HG03521 (cell line): ENCODE measurements around the gene RBBP5.

ENCODE experiments used
- ATAC-seq: cut with Tn5 transposase; IDR thresholded peaks from one replicate; pipeline ENCODE4 v1.9.1; 2021; ENCODE audit warnings: mild to moderate bottlenecking, moderate library complexity; ENCODE audit not compliant: unreplicated experiment

Gene RBBP5

DNA sequence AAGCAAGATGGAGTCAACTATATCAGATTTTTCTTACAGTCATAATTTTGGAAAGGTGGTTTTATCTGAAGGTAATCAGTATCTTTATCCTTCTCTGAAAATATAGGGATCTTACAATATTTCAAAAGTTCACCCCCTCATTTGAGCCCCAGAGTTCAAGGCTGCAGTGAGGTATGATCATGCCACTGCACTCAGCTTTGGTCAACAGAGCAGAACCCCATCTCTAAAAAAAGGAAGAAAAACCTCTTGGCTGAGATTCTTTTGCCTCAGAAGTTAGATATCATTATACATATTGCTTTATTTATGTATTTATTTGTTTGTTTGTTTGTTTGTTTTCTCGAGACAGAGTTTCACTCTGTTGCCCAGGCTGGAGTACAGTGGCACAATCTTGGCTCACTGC is 11.5 kb upstream of the RBBP5 start:
- ATAC-seq = no peak

DNA sequence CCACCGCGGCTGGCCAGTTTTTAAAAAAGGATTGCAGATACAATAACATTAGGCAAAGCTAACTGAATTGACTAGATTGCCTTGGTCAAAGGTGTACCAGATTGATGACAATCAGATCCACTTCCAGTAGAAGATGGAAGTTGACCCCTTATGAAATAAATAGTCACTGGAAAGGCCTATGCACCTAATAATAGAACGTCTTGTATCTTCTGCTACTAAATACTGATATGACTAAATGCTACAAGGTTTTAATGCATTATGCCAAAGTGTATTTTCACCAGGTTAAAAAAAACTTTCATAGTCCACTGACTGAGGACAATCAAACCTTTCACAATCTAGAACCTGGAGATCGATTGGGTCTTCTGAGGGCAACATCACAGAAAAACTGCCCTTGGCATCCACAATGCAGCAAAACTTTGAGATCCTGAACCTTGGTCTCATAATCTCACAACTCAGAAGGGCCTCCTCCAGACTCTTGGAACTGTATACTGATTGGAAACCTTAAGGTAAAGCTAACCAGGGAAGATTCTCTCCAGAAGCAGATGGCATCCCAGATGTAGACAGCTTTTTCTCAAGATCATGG is 7.8 kb upstream of the RBBP5 start:
- ATAC-seq = no peak

DNA sequence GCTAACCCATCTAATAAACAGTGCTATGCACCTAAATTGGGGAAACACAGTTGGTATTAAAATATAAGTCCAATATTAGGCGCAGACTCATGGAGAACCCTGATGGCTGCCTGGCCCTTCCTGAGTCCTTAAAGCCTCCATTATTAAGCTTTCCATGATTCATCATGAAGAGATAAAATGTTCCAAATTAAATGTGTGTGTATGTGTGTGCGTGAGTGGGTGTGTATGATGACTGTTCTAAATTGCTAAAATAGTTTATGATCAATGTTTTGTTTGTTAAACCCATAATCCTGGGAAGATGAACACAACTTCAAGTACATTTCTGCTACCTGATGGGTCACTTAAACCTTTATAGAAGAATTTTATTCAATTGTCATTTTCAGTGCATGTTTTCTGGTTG is 6.3 kb upstream of the RBBP5 start:
- ATAC-seq = no peak

DNA sequence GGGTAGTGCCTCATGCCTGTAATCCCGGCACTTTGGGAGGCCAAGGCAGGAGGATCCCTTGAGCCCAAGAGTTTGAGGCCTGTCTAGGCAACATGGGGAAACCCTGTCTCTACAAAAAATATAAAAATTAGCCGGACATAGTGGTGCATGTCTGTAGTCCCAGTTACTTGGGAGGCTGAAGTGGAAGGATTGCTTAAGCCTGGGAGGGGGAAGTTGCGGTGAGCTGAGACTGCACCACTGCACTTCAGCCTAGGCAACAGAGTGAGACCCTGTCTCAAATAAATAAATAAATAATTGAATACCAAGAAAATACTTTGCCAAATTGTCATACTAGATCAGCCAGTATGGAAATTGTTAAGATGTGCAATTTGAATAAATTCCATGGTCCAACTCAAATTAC is 5.9 kb upstream of the RBBP5 start:
- ATAC-seq = no peak

DNA sequence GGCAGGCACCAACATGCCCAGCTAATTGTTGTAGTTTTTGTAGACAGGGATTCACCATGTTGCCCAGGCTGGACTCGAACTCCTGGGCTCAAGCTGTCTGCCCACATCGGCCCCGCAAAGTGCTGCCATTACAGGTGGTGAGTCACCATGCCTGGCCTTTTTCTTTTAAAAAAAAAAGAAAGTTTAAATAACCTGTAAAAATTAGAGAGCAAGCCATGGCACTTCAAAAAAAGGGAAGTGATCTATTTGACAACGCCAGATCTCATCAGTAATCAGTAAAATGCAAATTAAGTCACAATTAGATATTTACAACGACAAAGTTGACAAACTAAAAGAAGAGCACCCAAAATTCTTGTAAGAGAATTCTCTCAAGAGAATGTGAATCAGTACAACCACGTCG is 2.9 kb upstream of the RBBP5 start:
- ATAC-seq = no peak

DNA sequence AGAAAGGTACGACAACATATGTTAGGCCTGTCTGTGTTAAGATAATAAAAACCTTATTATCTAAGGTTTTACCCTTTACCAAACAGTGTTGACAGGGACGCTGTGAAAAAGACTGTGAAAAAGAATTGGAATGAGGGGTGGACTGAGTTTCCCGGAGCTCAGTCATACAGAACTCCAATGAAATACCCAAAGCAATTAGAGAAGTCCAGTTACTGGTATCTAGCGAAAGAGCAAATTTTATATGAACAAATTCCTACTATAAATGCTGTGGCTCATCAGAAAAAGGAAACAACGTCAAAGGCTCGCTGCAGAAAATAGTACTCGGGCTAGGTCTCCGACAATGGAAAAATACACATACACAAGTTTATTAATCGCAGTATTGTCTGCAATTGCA is 708 bp upstream of the RBBP5 start:
- no peak for ATAC-seq

DNA sequence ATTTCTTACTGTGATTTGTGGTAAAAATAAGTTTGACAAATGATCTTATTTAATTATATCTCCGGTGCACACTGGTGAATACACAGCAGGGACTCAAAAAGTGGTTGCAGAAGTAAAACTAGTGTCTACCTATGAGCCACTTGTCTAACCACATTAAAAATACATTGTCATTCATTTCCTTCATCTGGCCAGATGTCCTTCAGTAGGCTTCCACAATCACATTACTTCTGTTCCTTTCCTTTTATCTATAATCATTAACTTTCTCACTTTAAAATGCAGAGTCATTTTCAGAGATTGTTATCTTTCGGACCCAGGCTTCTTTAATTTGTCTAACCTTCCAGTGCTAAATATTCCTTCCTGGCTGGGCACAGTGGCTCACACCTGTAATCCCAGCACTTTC is 3.0 kb downstream of the RBBP5 start:
- no peak for ATAC-seq

DNA sequence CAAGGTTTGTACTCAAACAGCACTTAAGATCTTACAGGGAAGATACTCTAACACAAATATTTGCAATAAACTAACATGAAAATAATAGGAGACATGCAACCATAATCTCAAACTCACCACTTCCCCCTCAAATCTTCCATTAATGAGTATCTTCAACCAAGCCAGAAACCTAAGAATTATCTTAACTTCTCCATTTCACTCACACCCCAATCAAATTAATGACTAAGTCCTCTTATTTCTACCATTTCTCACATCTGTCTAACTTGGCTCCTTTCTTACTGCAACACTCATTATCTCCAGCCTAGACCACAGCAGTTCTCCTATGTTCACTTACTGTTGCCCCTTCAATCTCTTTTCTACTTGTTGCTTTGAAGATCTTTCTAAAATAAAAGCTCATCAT is 10.4 kb downstream of the RBBP5 start:
- no peak for ATAC-seq

DNA sequence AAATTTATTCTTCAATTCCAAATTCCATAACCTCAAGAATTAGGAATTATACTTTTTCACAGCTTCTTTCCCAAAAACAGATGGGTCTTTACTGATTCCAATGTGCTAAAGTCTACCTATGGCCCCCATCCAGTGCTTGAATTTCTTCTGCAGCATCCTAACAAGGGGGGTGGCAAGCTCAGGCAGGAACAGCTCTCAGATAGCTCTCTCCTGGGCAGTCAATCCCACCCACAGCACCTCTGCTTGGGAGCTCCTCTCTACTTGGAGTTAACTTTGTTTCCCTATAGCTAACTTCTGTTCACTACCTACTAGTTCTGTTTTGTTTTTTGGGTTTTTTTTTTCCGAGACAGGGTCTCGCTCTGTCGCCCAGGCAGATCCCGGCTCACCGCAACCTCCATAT is 12.1 kb downstream of the RBBP5 start:
- no peak for ATAC-seq

DNA sequence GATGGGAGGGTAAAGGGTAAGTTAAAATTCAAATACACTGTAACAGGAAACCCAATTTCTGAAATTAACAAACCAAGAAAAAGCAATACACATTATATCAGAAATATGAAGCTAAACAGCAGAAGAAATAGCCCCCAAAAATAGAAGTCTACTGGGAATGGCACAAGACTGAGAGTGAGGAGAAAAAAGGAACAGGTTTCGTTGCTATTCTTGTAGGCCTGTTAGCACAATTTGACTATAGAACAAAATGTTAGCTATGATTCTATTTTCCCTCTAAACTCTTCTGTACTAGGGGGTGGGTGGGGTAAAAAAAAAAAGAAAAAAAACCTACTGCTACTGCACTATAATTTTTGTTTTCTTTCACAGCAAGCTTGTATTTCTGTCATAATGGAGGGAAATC is 12.5 kb downstream of the RBBP5 start:
- ATAC-seq = no peak

DNA sequence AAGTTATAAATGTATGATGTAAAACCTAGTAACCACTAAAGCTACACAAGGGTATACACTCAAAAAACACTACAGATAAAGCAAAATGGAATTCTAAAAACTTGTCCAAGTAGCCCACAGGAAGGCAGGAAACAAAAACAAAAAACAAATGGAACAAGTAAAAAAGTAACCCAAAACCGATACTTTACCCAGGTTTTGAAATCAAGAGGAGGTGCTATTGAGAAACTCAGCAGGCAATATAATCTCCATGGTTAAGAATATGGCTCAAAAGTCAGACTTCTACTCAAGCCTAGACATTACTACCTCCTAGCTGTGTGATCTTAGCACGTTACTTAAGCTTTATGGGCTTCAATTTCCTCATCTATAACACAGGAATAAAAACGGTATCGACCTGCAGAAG is 13.3 kb downstream of the RBBP5 start:
- ATAC-seq = no peak

DNA sequence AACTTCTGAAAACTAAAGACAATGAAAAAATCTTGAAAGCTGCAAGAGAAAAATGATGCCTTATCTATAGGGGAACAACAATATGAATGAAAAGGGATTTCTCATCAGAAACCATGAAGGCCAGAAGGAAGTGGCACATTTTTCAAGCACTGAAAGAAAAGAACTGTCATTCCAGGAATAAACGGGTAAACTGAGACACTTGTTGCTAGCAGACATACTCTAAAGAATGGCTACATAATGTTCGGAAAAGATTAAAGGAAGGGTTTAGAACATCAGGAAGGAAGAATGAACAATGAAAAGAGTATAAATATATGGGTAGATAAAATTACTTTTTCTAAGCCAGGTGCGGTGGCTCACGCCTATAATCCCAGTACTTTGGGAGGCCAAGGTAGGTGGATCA is 14.5 kb downstream of the RBBP5 start:
- no peak for ATAC-seq

DNA sequence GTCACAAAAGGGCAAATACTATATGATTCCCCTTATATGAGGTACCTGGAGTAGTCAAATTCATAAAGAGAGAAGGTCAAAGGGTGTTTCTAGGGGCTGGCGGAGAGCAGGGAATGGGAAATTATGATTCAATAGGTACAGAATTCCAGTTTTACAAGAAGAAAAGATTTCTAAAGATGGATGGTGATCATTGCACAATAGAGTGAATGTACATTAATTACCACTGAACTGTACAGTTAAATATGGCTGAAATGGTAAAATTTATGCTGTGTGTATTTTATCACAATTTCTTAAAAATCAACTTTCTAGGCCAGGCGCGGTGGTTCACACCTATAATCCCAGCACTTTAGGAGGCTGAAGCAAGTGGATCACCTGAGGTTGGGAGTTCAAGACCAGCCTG is 19.4 kb downstream of the RBBP5 start:
- ATAC-seq = no peak

DNA sequence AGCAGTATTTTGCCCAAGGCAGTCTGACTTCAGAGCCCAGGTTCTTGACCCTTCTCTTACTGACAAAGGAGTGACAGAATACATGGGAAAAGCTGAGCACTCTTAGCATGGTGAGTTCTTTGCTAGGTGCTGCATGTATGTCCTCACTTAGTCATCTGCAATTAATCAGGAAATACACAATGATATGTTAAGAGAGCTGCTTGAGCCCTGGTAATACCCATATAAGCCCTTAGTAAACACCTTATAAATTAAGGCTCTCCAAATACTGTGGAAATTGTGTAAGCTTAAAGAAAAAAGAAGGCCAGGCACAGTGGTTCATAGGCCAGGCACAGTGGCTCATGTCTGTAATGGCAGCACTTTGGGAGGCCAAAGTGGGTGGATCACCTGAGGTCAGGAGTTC is 23.5 kb downstream of the RBBP5 start:
- ATAC-seq = no peak

DNA sequence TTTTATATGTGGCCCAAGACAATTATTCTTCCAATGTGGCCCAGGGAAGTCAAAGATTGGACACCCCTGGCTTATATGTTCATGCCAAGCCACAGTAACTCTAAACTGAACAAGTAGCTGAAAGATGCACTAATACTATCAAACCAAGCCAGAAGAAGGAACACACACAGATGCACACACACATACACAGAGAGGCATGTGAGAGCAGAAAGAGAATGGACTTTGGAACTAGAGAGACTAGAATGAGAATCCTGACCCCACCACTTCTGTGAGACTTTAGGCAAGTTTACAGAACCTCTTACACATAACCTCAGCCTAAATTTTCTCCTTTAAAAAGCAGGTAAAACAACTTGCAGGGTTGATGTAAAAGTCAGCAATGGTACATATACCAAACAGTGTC is 26.4 kb downstream of the RBBP5 start:
- no peak for ATAC-seq

DNA sequence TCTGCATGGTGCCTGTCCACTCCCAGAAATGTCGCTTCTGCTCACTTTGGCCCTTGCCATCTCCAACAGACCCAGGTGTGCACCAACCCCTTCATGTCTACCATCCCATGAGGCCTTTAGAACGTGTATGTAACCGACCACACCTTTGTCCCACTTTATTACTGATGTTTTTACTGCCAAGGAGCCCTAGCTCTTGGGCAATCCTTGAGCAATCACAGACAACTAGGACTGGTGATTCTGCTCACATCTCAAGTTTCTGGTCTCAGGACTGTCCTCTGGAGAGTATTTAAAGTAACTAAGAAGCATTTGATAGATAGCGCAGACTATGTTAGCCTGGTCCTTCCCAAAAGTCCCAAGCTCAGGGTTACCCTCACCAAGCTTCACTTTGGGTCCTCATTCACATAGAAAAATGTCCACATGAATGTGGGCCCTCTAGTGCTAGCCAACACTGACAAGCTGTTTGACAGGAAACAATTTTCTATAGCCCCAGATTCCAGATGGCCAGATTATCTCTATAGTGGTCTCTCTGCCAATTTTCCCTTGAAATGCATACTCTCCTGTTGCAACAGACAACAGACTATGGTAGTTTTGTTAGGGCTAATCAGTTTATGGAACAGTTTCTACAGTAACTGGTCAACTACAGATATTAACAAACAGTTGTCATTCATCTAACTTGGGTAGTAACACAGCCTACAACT is 30.6 kb downstream of the RBBP5 start:
- ATAC-seq = no peak

DNA sequence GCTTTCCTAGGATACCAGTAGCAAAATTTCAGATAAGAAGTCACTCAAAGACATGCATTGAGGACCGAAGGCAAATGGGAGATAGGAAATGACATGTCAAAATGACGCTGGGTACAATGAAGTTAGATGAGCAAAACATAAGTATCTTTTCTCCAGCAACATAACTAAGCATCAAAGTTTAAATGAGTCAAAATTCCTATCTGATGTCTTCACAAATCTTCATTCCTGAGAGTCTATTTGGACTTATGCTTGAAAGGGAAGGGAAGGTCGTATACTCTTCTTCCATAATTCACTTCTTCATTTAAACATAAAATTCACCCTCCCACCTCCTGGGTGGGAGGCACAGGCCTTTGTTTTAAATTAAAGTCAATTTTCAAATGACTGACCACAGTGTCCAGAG is 33.4 kb downstream of the RBBP5 start:
- no peak for ATAC-seq

DNA sequence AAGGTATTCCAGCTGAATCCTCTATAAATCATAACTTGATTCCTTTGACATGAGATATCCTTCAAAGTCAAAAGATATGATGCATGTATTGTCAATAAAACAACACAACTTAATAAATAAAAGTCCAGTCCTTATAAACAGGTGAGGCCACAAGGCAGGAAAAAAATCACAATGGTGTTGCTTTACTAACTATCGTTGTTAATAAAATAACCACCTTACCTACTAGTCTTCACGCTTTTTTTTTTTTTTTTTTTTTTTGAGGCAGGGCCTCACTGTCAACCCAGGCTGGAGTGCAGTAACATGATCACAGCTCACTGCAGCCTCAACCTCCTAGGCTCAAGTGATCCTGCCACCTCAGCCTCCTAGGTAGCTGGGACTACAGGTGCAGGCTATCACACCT is 37.4 kb downstream of the RBBP5 start, which contains the start of gene TMEM81:
Gene TMEM81, minus strand, starts transcription at position 101 of the 400 bp plus-strand sequence. CDS start 140 bp downstream, outside the sequence.
- ATAC-seq = no peak

DNA sequence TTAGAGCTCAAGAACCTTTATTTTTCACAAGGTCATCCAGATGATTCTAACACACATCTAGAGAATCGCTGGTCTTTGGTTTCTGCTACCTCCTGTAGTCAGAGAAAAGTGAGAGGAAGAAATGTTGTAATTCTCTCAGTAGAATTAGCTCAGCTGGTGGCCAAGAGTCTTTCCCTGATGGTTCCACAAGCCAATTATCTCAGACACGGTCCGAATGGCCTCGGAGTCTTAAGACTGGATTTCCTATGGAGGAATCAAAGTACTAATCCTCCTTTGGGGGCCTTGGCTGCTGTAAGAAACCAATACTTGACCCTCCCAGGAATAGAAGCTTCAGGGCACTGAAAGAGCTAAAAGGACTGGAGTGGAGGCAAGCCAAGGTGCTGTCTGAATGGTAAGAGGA is 39.3 kb downstream of the RBBP5 start:
- ATAC-seq = no peak

DNA sequence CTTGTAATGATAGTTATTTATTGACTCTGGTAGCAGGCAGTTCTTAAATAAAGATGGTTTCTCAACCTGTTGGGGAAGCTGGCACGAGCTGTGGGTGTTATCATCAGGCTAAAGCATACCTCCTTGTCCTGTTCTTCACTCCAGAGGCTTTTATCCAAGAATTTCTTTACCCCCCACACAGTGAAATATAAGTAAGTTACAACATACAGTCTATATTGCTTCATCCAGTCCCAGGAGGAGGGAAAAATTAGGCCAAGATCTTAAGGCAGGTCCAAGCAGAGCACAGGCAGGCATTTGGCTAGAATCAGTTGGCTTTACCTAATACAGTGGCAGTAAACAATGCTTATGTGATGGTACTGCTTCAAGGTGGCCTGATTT is 43.9 kb downstream of the RBBP5 start:
- ATAC-seq = no peak

DNA sequence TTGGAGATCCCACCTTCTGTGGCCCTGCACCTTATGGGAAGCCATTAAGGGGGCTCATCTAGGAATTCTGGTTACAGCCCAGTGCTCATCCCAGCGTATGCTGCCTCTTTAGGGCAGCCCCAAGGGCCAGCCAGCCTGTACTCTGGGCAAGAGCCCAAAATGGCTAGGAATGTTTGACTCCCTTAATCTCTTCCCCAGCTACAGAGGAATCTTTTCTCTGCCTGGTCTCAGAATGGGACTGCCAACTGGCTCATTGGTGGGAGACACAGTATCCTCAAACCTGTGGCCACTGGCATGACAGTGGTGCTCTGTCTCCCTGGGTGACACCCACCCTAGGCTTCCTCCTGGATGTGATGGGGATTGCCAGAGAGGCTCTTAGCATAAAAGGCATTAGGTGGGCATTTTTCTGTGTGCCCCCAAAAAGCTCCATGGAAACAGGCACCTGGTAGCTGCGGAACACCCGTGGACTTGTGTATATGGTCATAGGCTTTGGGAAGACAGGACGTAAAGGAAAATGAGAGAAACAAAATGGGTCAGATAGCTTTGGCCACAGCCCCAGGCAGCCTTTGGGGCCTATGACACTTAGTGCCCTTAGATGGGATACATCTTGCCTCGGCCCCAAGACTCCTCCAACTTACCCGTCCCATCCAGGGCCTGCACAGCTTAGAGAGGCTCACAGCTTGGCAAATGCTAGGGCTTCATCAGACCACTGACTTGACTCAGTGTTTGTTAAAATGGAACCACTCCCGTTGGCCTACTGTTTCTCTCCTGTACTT is 44.4 kb downstream of the RBBP5 start:
- no peak for ATAC-seq

DNA sequence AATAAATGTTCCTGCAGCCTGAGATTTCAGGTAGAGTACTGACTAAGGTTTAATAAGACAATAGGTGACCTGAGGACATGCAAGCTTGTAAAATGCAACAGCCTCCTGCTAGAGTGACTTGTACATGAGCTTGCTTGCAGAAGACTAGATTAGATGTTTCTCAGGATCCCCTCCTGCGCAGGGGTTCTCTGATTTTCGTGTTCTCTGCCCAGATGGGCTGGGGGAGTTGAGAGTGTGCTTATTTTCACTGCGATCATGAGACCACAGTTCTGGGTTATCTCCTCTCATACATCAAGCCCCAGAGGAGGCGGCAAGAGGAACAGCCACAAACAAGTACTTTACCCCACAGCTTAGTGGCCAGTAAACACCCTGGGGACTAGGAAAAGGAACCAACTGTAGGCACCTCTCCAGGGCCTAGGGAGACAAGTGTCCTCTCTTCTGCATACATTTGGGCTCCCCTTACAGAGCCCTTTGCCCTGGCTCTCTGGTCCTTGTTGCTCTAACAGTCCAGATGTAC is 45.5 kb downstream of the RBBP5 start:
- ATAC-seq = no peak
